Esophagus muscularis mucosa (tissue), 4 donors: Measurements from ENCODE around the gene GJC1.

Experiments
- CTCF ChIP-seq, 3 experiments: fragments of 200-600 bp in 2 of 3; fragments of 450-650 bp in 1 of 3; sonication (generic) in 2 of 3; IDR thresholded peaks; one replicate each; pipeline ENCODE4 v1.5.1; 2017 to 2019; ENCODE audit warnings: antibody characterized with exemption in 3 of 3, mild to moderate bottlenecking in 2 of 3, moderate library complexity in 1 of 3
- EP300 ChIP-seq: sonication (generic); formaldehyde crosslinking; IDR thresholded peaks from one replicate; pipeline ENCODE4 v1.6.1; 2017; ENCODE audit warnings: antibody characterized with exemption
- POLR2A ChIP-seq: fragments of 450-650 bp; IDR thresholded peaks from one replicate; pipeline ENCODE4 v1.6.1; 2017; ENCODE audit warnings: antibody characterized with exemption, moderate library complexity, mild to moderate bottlenecking, low read depth
- POLR2AphosphoS5 ChIP-seq, 2 donors: sonication (generic); formaldehyde crosslinking; IDR thresholded peaks; one replicate each; pipeline ENCODE4 v1.6.1; 2017; ENCODE audit warnings: antibody characterized with exemption in 2 of 2

- TF ChIP-seq CTCF (IDR thresholded peaks at IDR 0.05) (no peak), POLR2A (no peak), POLR2AphosphoS5 (IDR thresholded peaks at IDR 0.05) (no peak), EP300 (no peak)
These were observed 70.8 kb downstream of the GJC1 start for GRCh38 chr17:44759086-44759915.
